ENCODE data around the gene ZMAT5. TPM values are rescaled to one million over a fixed set of nuclear protein-coding genes. Genes with fewer than 3 reads are reported as not detected.

The ZMAT5 gene
- total and polyA plus RNA-seq, 7 donors: 13.2 to 33.7 (median 24.6) TPM

GRCh38 chr22:29710193-29710592 lies 56.6 kb downstream of the ZMAT5 start:
- no peaks in the 10 kb centered on the region for H3K36me3 ChIP-seq
- H3K4me1 ChIP-seq: peaks cover 0 to 20% (median 17%) of the 10 kb centered on the region in 4 donors
- WGBS, 2 donors: 82 to 83% methylated on average over 15 of the region's 15 CpGs
- H3K9me3 ChIP-seq: no peaks in the 10 kb centered on the region
- TF ChIP-seq POLR2A (IDR thresholded peaks at IDR 0.05) (no peak), CTCF (IDR thresholded peaks at IDR 0.05) (no peak), POLR2AphosphoS5 (IDR thresholded peaks at IDR 0.05) (no peak), EP300 (IDR thresholded peaks at IDR 0.05) (no peak)
- DNase-seq: no peak
- no peak overlapping the region for H3K4me3 ChIP-seq
- intact Hi-C loops (cut with DNase I): no loop called here
- no peak overlapping the region for H3K27ac ChIP-seq
- H3K27me3 ChIP-seq: peaks cover 0 to 1% (median 0%) of the 10 kb centered on the region in 3 donors

DNA sequence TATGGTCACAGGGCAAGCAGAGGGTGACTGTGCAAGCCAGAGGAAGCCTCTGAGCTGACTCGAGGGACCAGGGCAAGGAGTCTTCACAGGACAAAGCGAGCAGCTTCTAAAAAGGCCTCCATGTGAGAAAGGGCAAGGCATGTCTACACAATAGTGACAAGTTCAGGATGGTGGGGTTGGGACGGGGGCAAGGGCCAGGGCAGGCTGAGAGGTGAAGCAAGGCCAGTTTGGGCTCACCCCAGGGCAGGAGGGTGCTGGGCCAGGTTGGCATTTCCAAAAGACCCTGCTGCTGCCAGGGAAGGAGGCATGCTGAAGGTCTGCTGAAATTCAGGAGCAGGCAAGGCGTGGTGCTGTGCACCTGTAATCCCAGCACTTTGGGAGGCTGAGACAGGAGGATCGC lies 59.3 kb downstream of the ZMAT5 start:
- H3K36me3 ChIP-seq: no peaks in the 10 kb centered on the region
- H3K4me1 ChIP-seq: peaks cover 0 to 30% (median 27%) of the 10 kb centered on the region in 4 donors
- intact Hi-C loops (cut with DNase I): no loop called here

DNA sequence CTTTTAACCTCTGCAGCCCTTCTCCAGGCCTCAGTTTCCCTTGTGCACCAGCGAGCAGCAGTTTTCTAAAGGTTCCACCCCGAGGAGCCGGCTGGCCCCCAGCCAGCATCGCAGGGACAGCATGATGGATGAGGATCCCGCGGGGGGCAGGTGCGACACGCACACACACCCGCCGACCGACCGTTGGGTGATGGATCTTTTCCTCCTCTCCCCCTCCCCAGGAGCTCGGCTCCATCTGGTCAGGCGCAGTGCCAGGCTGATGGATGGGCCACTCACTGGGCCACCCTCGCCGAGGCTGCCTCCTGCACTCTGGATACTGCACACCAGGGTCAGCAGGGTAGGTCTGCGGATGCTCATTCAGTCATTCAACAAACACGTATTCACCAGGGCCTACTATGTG lies 59.8 kb downstream of the ZMAT5 start:
- Histone ChIP-seq H3K9me3 (no peaks in the 10 kb centered on the region), H3K27me3 (peaks cover 0 to 21% (median 0%) of the 10 kb centered on the region in 3 donors), H3K4me1 (peaks cover 0 to 33% (median 29%) of the 10 kb centered on the region in 4 donors), H3K4me3 (no peak overlapping the region), H3K27ac (no peak overlapping the region), H3K36me3 (no peaks in the 10 kb centered on the region)
- intact Hi-C loops (cut with DNase I): no loop called here
- TF ChIP-seq CTCF (IDR thresholded peaks at IDR 0.05) (no peak), POLR2A (IDR thresholded peaks at IDR 0.05) (no peak), POLR2AphosphoS5 (IDR thresholded peaks at IDR 0.05) (no peak), EP300 (IDR thresholded peaks at IDR 0.05) (no peak)
- 71 to 72% methylated on average over 18 of the region's 18 CpGs for WGBS, 2 donors
- DNase-seq: no peak

More for the DNA sequence above, 59.3 kb downstream of the ZMAT5 start:
- Histone ChIP-seq H3K4me3 (no peak overlapping the region), H3K9me3 (no peaks in the 10 kb centered on the region), H3K27ac (no peak overlapping the region), H3K27me3 (peaks cover 0 to 17% (median 0%) of the 10 kb centered on the region in 3 donors)
- TF ChIP-seq POLR2A (IDR thresholded peaks at IDR 0.05): no peak
- no peak for TF ChIP-seq POLR2AphosphoS5 (IDR thresholded peaks at IDR 0.05)
- TF ChIP-seq EP300 (IDR thresholded peaks at IDR 0.05): no peak
- no peak for TF ChIP-seq CTCF (IDR thresholded peaks at IDR 0.05)
- no peak for DNase-seq
- 82 to 92% methylated on average over 5 of the region's 5 CpGs for WGBS, 2 donors

DNA sequence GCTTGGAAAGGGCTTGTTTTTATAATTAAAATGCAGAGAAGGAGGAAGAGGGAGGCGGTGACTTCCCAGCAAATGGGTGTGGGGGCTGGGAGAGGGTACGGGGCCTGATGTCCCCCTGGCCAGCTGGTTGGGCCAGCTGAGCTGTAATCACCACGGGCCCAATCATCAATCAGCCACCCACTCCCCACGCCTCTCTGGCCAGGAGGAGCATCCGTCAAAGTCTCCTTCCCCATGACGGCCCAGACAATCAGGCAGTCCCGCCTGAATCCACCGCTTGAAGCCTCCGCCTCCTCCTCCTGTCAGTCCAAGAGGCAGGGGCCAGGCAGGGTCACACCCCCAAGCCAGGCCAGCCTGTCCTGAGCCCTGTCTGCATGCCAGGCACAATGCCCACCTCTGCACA lies 60.3 kb downstream of the ZMAT5 start:
- TF ChIP-seq POLR2A (IDR thresholded peaks at IDR 0.05) (no peak), CTCF (IDR thresholded peaks at IDR 0.05) (no peak), POLR2AphosphoS5 (IDR thresholded peaks at IDR 0.05) (no peak), EP300 (IDR thresholded peaks at IDR 0.05) (no peak)
- 57 to 61% methylated on average over 9 of the region's 9 CpGs for WGBS, 2 donors
- Histone ChIP-seq H3K9me3 (no peaks in the 10 kb centered on the region), H3K4me1 (peaks cover 0 to 35% (median 31%) of the 10 kb centered on the region in 4 donors), H3K36me3 (no peaks in the 10 kb centered on the region), H3K27ac (no peak overlapping the region), H3K27me3 (peaks cover 0 to 25% (median 0%) of the 10 kb centered on the region in 3 donors), H3K4me3 (no peak overlapping the region)
- intact Hi-C loops (cut with DNase I): no loop called here
- no peak for DNase-seq

GRCh38 chr22:29705651-29706050 lies 61.2 kb downstream of the ZMAT5 start:
- peaks cover 0 to 31% (median 0%) of the 10 kb centered on the region in 3 donors for H3K27me3 ChIP-seq
- H3K27ac ChIP-seq: peak overlapping the region in 3 of 4 donors; percentile 20 to 47 (median 40)
- no peaks in the 10 kb centered on the region for H3K9me3 ChIP-seq
- no peaks in the 10 kb centered on the region for H3K36me3 ChIP-seq
- peaks cover 0 to 32% (median 23%) of the 10 kb centered on the region in 4 donors for H3K4me1 ChIP-seq
- no peak for DNase-seq
- 86 to 92% methylated on average over 7 of the region's 7 CpGs for WGBS, 2 donors
- TF ChIP-seq CTCF (IDR thresholded peaks at IDR 0.05): no peak
- no peak for TF ChIP-seq POLR2A (IDR thresholded peaks at IDR 0.05)
- no peak for TF ChIP-seq POLR2AphosphoS5 (IDR thresholded peaks at IDR 0.05)
- TF ChIP-seq EP300 (IDR thresholded peaks at IDR 0.05): no peak
- intact Hi-C loops (cut with DNase I): no loop called here
- H3K4me3 ChIP-seq: no peak overlapping the region

Measured in sigmoid colon (tissue), 7 donors.